ENCODE measurements around the gene ONECUT1.
A peak's percentile ranks its signal among the peaks of the same experiment; 100 is the strongest.

ONECUT1 gene

GRCh38 chr15:52789601-52790168, 451 bp downstream of the ONECUT1 start:
- H3K27me3 ChIP-seq (ENCODE audit: insufficient read depth, low read length), result peaks cover 9% of the 10 kb centered on the region; the same call in 1 of the 2 replicates
- TF ChIP-seq CTCF (IDR thresholded peaks at IDR 0.05; ENCODE audit: low read length) (no peak), EZH2 (IDR thresholded peaks at IDR 0.05; ENCODE audit: borderline replicate concordance, low read length) (no peak)
- no peaks in the 10 kb centered on the region for H4K20me1 ChIP-seq (ENCODE audit: insufficient read depth, low read length)
- no peaks in the 10 kb centered on the region for H3K9me3 ChIP-seq (ENCODE audit: low read length)
- peak overlapping the region; percentile 84; the same call in 1 of the 2 replicates for H2AFZ ChIP-seq (ENCODE audit: low read length)
- H3K9ac ChIP-seq (ENCODE audit: low read length), result peak overlapping the region; percentile 58; the same call in 1 of the 2 replicates
- no peak overlapping the region for H3K27ac ChIP-seq (ENCODE audit: low read depth, low read length, poor library complexity, severe bottlenecking)
- H3K9me2 ChIP-seq (ENCODE audit: low read depth, low read length), result no peaks in the 10 kb centered on the region
- no peaks in the 10 kb centered on the region for H3K79me2 ChIP-seq (ENCODE audit: insufficient read depth, low read length)
- peak overlapping the region; percentile 70 for H3K4me3 ChIP-seq (ENCODE audit: low read depth, low read length, poor library complexity, severe bottlenecking)
- peak overlapping the region; percentile 84 for H3K4me2 ChIP-seq (ENCODE audit: low read length)
- H3K4me1 ChIP-seq (ENCODE audit: insufficient read depth, low read length, severe bottlenecking), result peaks cover 6% of the 10 kb centered on the region
- no peaks in the 10 kb centered on the region for H3K36me3 ChIP-seq (ENCODE audit: insufficient read depth, low read length)
- H3F3A ChIP-seq (ENCODE audit: insufficient read depth, low read length), result no peaks in the 10 kb centered on the region

- TF ChIP-seq EZH2 (IDR thresholded peaks at IDR 0.05; ENCODE audit: borderline replicate concordance, low read length) (no peak), CTCF (IDR thresholded peaks at IDR 0.05; ENCODE audit: low read length) (no peak)
- H3K4me1 ChIP-seq (ENCODE audit: insufficient read depth, low read length, severe bottlenecking), result peaks cover 6% of the 10 kb centered on the region
- no peaks in the 10 kb centered on the region for H3K9me3 ChIP-seq (ENCODE audit: low read length)
- peak overlapping the region; percentile 70 for H3K4me3 ChIP-seq (ENCODE audit: low read depth, low read length, poor library complexity, severe bottlenecking)
- no peak overlapping the region for H3K27ac ChIP-seq (ENCODE audit: low read depth, low read length, poor library complexity, severe bottlenecking)
- H3K27me3 ChIP-seq (ENCODE audit: insufficient read depth, low read length), result peaks cover 9% of the 10 kb centered on the region; the same call in 1 of the 2 replicates
- H3K79me2 ChIP-seq (ENCODE audit: insufficient read depth, low read length), result no peaks in the 10 kb centered on the region
- no peaks in the 10 kb centered on the region for H3K9me2 ChIP-seq (ENCODE audit: low read depth, low read length)
- H3F3A ChIP-seq (ENCODE audit: insufficient read depth, low read length), result no peaks in the 10 kb centered on the region
- no peak overlapping the region for H2AFZ ChIP-seq (ENCODE audit: low read length)
- no peak overlapping the region; the same call in 1 of the 2 replicates for H3K9ac ChIP-seq (ENCODE audit: low read length)
- no peaks in the 10 kb centered on the region for H3K36me3 ChIP-seq (ENCODE audit: insufficient read depth, low read length)
- no peaks in the 10 kb centered on the region for H4K20me1 ChIP-seq (ENCODE audit: insufficient read depth, low read length)
- peak overlapping the region; percentile 84 for H3K4me2 ChIP-seq (ENCODE audit: low read length)
These were observed 1.0 kb downstream of the ONECUT1 start for GRCh38 chr15:52789008-52789600.

- Histone ChIP-seq H2AFZ (ENCODE audit: low read length) (no peak overlapping the region), H3K27ac (ENCODE audit: low read depth, low read length, poor library complexity, severe bottlenecking) (no peak overlapping the region), H3K4me1 (ENCODE audit: insufficient read depth, low read length, severe bottlenecking) (peaks cover 6% of the 10 kb centered on the region), H3K79me2 (ENCODE audit: insufficient read depth, low read length) (no peaks in the 10 kb centered on the region), H3F3A (ENCODE audit: insufficient read depth, low read length) (no peaks in the 10 kb centered on the region), H3K36me3 (ENCODE audit: insufficient read depth, low read length) (no peaks in the 10 kb centered on the region), H3K9me3 (ENCODE audit: low read length) (no peaks in the 10 kb centered on the region), H3K9me2 (ENCODE audit: low read depth, low read length) (no peaks in the 10 kb centered on the region), H4K20me1 (ENCODE audit: insufficient read depth, low read length) (no peaks in the 10 kb centered on the region), H3K27me3 (ENCODE audit: insufficient read depth, low read length) (peaks cover 9% of the 10 kb centered on the region; the same call in 1 of the 2 replicates), H3K4me2 (ENCODE audit: low read length) (no peak overlapping the region), H3K9ac (ENCODE audit: low read length) (no peak overlapping the region), H3K4me3 (ENCODE audit: low read depth, low read length, poor library complexity, severe bottlenecking) (no peak overlapping the region)
- TF ChIP-seq CTCF (IDR thresholded peaks at IDR 0.05; ENCODE audit: low read length), result no peak
- no peak for TF ChIP-seq EZH2 (IDR thresholded peaks at IDR 0.05; ENCODE audit: borderline replicate concordance, low read length)
These were observed 1.8 kb downstream of the ONECUT1 start for GRCh38 chr15:52788099-52788986.

All from OCI-LY1 (cell line).